Daoy (cell line): ENCODE results near the gene CORO7. TPM values are rescaled to one million over a fixed set of nuclear protein-coding genes. Genes with fewer than 3 reads are reported as not detected.

ENCODE experiments used
- DNase-seq: peaks from one replicate; pipeline ENCODE4 v3.0.0-alpha.2; 2015; ENCODE audit warnings: low read depth
- total RNA-seq: library from RNA; depleted of rRNA; stranded (reverse); fragments of >200 nt; shearing (Covaris generic); gene quantifications from 2 replicates; pipeline ENCODE4 v1.2.3, GENCODE V29; 2014

CORO7 gene
- total RNA-seq, 1 experiment from 2014 or later: 7.0 TPM

DNA sequence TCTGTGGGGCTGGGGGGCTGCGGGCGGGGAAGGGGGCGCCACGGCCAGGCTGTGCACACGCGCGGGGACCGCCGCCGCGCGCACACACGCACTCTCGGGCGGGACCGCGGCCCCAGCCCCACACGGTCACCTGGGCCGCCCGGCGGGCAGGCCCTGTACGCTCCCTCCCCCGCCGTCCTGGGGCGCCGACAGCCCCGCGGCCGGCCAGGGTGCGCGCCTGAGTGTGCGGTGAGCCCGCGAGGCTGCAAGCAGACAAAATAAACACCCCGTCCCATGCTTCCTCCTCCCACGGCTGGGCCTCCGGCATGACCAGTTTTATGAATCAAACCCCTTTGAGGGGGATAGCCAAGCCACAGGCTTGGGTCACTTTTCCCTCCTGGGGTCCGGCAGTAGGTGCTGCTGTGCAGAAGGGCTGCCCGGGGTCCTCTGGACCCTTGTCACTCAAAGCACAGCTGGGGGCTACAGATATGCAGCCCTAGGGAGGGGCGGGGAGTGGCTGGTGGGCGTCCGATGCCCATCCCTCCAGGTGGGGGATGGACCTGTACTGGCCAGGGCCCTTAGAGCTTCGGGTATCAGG, 44.3 kb downstream of the CORO7 start:
- peak; percentile 62 for DNase-seq

DNA sequence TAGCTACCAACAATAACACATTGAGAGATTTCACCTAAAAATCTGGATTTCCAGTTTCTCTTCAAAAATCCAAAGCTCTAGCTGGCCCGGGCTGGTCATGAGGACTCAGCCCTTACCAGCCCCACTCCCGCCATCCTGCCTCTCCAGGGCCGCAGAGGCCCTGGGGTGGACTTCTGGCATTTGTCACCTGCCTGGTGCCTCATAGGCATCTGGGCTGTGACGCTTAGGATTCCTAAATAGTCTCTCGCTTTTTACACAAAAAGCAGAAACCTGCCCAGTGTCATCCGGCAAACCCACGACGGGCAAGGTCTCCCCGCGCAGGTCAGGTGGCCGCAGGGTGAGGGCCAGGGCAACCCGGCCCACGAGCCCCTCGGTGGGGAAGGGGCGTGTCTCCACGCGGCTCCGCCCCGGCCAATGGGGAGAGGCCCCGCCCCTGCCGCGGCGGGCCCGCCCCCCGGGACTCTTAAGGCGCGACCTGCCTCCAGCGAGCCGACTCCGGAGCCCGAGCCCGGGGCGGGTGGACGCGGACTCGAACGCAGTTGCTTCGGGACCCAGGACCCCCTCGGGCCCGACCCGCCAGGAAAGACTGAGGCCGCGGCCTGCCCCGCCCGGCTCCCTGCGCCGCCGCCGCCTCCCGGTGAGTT, 44.9 kb downstream of the CORO7 start, which contains the start of gene VASN:
VASN (plus strand) TSS at position 492 of the 644 bp plus-strand sequence. CDS start 9,030 bp downstream, outside the sequence.
- peak; percentile 77 for DNase-seq

DNA sequence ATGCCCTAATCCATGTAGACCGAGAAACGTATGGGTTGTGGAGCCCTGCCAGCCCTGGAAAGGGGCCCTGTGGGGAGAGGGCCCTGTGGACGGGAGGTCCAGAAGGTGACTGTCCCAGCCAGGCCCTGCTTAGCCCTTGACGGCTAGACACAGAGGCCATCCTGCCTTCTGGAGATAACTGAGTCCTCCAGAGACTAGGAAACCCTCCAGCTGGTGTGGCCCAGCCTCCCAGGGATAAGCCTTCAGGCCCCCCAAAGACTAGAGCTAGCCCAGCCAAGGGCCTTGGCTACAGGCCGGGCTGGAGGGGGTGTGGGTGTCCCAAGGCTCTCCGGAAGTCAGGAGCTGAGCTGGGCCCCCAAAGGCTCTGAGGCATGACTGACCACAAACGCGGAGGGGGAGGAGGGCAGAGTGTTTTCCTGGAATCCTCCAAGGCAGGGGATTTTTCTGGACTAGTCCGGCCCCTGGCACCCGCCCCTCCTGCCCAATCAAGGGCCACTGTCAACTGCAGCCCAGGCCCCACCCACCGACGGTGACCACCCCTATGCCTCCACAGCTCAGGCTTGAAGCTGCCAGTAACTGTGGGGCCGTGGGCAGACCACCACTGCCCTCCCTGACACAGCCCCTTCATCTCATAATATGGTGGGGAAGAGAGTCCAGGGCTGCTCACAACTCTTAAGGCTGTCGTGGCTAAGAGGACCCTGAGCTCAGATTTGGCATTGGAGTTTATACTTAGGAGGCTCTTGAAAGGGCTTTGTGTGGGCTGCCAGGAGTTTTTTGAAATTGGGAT, 45.6 kb downstream of the CORO7 start:
- DNase-seq: peak; percentile 79

DNA sequence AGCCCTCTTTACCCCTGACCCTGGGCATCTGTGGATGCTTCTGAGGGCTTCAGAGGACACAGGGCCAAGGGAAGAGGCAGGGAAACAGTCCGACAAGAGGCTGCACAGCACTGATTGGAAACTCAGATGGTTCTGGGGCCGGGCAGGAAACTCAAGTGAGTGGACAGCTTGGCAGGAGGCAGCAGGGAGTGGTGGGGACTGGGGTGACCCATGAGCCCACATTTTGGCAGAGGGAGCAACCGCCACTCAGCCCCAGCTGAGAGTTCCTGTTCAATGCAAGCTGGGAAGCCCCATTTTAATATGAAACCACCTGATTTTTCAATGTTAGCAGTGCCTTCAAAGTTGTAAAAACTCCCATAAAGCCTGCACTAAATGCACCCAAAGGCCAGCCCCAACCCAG, 46.2 kb downstream of the CORO7 start:
- no peak for DNase-seq

GRCh38 chr16:4369007-4369733, 47.2 kb downstream of the CORO7 start:
- peak; percentile 70 for DNase-seq

- no peak for DNase-seq
Measured at GRCh38 chr16:4367393-4367856, 49.0 kb downstream of the CORO7 start.

GRCh38 chr16:4366016-4366415, 50.4 kb downstream of the CORO7 start:
- DNase-seq: no peak

GRCh38 chr16:4365615-4366014, 50.8 kb downstream of the CORO7 start:
- no peak for DNase-seq

GRCh38 chr16:4365014-4365406, 51.4 kb downstream of the CORO7 start:
- DNase-seq: no peak

- DNase-seq: no peak
Measured at GRCh38 chr16:4364196-4365013, 52.0 kb downstream of the CORO7 start.

GRCh38 chr16:4362476-4363135, 53.8 kb downstream of the CORO7 start:
- no peak for DNase-seq

DNA sequence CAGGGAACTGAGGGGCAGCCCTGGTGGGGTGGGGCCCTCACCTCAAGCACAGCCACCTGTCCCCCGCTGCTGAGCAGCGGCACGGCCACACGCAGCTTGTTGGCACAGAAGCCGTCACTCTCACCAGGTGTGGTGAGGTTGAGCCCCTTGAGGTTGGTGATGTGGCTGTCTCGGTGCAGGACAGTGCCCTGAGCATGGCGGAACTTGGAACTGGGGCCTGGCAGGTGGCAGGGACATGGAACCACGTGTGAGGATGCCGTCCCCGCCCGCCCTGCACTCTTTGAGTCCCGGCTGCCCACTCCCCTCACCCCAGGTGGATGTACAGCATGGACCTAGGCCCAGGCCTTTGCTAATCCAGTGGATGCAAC, 54.5 kb downstream of the CORO7 start:
- DNase-seq: no peak

- DNase-seq: no peak
Measured at GRCh38 chr16:4361033-4361943, 55.1 kb downstream of the CORO7 start.

GRCh38 chr16:4360538-4361021, 55.8 kb downstream of the CORO7 start:
- peak; percentile 33 for DNase-seq

- DNase-seq: no peak
Measured at GRCh38 chr16:4359914-4360313, 56.5 kb downstream of the CORO7 start.

DNA sequence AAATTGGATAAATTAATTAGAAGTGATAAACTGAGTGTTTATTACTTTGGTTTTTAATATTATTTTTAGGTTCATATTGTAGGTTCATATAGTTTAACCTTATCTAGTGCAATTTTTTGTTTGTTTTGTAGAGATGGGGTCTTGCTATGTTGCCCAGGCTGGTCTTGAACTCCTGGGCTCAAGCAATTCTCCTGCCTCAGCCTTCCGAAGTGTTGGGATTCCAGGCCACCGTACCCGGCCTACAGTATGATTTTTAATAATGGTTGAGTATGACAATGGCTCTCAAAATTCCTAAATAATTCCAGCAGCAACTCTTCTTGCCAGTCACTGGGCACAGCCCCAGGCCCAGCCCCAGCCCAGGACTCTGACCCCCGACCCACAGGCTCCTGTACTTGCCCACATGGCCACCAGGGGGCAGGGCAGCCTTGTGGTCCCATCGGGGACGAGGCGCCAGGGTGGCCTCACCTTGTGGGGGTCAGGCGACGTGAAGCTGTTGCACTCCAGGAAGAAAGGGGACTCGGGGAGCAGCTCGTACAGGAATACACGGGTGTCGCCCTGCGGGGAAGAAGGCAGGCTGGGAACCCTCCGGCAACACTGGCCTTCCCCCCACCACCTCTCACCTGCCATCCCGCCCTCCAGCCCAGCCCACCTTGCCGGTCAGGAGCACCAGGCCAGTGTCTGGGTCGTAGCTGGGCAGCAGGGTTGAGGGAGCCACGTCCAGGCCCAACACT, 57.4 kb downstream of the CORO7 start:
- DNase-seq: peak; percentile 48

- no peak for DNase-seq
Measured at GRCh38 chr16:4358236-4358635, 58.2 kb downstream of the CORO7 start.

- no peak for DNase-seq
Measured at GRCh38 chr16:4356820-4357219, 59.6 kb downstream of the CORO7 start.
